Thyroid gland (tissue), 4 donors: ENCODE results near the gene SLC66A1. TPM values are rescaled to one million over a fixed set of nuclear protein-coding genes. Genes with fewer than 3 reads are reported as not detected.

Source experiments
- DNase-seq, 2 donors: peaks; one replicate each; pipeline ENCODE4 v3.0.0-alpha.2; 2019
- H3K27ac ChIP-seq, 3 donors: fragments of 200-600 bp; sonication (generic); 1 replicate in 2 of 3; 2 replicates in 1 of 3; pipeline ENCODE4 v1.5.1; 2016 to 2019; ENCODE audit warnings: mild to moderate bottlenecking in 1 of 3, moderate library complexity in 1 of 3
- H3K27me3 ChIP-seq: fragments of 200-600 bp; sonication (generic); one replicate; pipeline ENCODE4 v1.5.1; 2019
- H3K36me3 ChIP-seq, 2 donors: fragments of 200-600 bp; sonication (generic); one replicate each; pipeline ENCODE4 v1.5.1; 2016 to 2019
- H3K4me1 ChIP-seq, 2 donors: fragments of 200-600 bp; sonication (generic); one replicate each; pipeline ENCODE4 v1.5.1; 2017 to 2019
- H3K4me3 ChIP-seq, 3 donors: fragments of 200-600 bp; sonication (generic); replicated peaks in 1 of 3; 1 replicate in 2 of 3; 2 replicates in 1 of 3; pipeline ENCODE4 v1.5.1; 2016; ENCODE audit warnings: mild to moderate bottlenecking in 1 of 3
- H3K9me3 ChIP-seq: fragments of 200-600 bp; sonication (generic); one replicate; pipeline ENCODE4 v1.5.1; 2017
- CTCF ChIP-seq, 6 experiments: fragments of 200-600 bp in 3 of 6; fragments of 450-650 bp in 3 of 6; sonication (generic) in 3 of 6; IDR thresholded peaks; one replicate each; pipeline ENCODE4 v1.5.1; 2016 to 2019; ENCODE audit warnings: antibody characterized with exemption in 6 of 6, mild to moderate bottlenecking in 2 of 6, inconsistent platforms in 1 of 6, moderate library complexity in 1 of 6
- POLR2A ChIP-seq, 2 donors: fragments of 450-650 bp; IDR thresholded peaks; one replicate each; pipeline ENCODE4 v1.6.1; 2017; ENCODE audit warnings: antibody characterized with exemption in 2 of 2, mild to moderate bottlenecking in 2 of 2, moderate library complexity in 1 of 2
- WGBS, 2 donors: methylation state at CpG; one replicate each; pipeline ENCODE4 v1.1.5; 2017; 5-methylcytosine and 5-hydroxymethylcytosine counted together
- intact Hi-C: fragments of 100-400 bp; cut with DNase I; formaldehyde crosslinking; loops from one replicate; pipeline ENCODE4 v1.15.1; 2023
- total RNA-seq, 4 donors: library from RNA; depleted of rRNA; stranded (reverse); fragments of >200 nt; gene quantifications; one replicate each; pipeline ENCODE4 v1.2.3, GENCODE V29; 2016

SLC66A1 gene
- total RNA-seq, 4 donors from 2014 or later: 17.6 to 24.6 (median 17.8) TPM

GRCh38 chr1:19361611-19362147 lies 49.6 kb downstream of the SLC66A1 start:
- TF ChIP-seq POLR2A (IDR thresholded peaks at IDR 0.05) (no peak), CTCF (IDR thresholded peaks at IDR 0.05) (no peak)
- intact Hi-C loops: no loop called here
- Histone ChIP-seq H3K9me3 (no peaks in the 10 kb centered on the region), H3K27me3 (no peaks in the 10 kb centered on the region), H3K36me3 (peaks cover 1 to 6% of the 10 kb centered on the region in 2 donors), H3K4me1 (peaks cover 0 to 17% of the 10 kb centered on the region in 2 donors), H3K27ac (no peak overlapping the region), H3K4me3 (no peak overlapping the region)
- no peak for DNase-seq
- WGBS, 2 donors: 78 to 84% methylated on average over 8 of the region's 8 CpGs

- Histone ChIP-seq H3K4me1 (peaks cover 7 to 26% of the 10 kb centered on the region in 2 donors), H3K4me3 (no peak overlapping the region), H3K9me3 (no peaks in the 10 kb centered on the region), H3K36me3 (peaks cover 0 to 6% of the 10 kb centered on the region in 2 donors), H3K27ac (no peak overlapping the region), H3K27me3 (no peaks in the 10 kb centered on the region)
- TF ChIP-seq CTCF (IDR thresholded peaks at IDR 0.05) (no peak), POLR2A (IDR thresholded peaks at IDR 0.05) (no peak)
- WGBS, 2 donors: 78 to 88% methylated on average over 8 of the region's 8 CpGs
- intact Hi-C loops: no loop called here
- DNase-seq: no peak
Measured at GRCh38 chr1:19363536-19364152, 51.5 kb downstream of the SLC66A1 start.

- H3K4me3 ChIP-seq: no peak overlapping the region
- H3K27me3 ChIP-seq: no peaks in the 10 kb centered on the region
- H3K36me3 ChIP-seq: peaks cover 0 to 6% of the 10 kb centered on the region in 2 donors
- peak overlapping the region in 1 of 3 donors; percentile 20 for H3K27ac ChIP-seq
- peak; percentile 29 to 45 for DNase-seq
- no peaks in the 10 kb centered on the region for H3K9me3 ChIP-seq
- intact Hi-C loops: no loop called here
- WGBS, 2 donors: 80 to 84% methylated on average over 10 of the region's 10 CpGs
- H3K4me1 ChIP-seq: peaks cover 7 to 26% of the 10 kb centered on the region in 2 donors
- TF ChIP-seq POLR2A (IDR thresholded peaks at IDR 0.05): no peak
- no peak for TF ChIP-seq CTCF (IDR thresholded peaks at IDR 0.05)
Measured at GRCh38 chr1:19365721-19366120, 53.6 kb downstream of the SLC66A1 start.

- peaks cover 0 to 6% of the 10 kb centered on the region in 2 donors for H3K36me3 ChIP-seq
- peaks cover 7 to 25% of the 10 kb centered on the region in 2 donors for H3K4me1 ChIP-seq
- no peaks in the 10 kb centered on the region for H3K27me3 ChIP-seq
- intact Hi-C loops: no loop called here
- no peak for TF ChIP-seq CTCF (IDR thresholded peaks at IDR 0.05)
- TF ChIP-seq POLR2A (IDR thresholded peaks at IDR 0.05): no peak
- no peak for DNase-seq
- WGBS, 2 donors: 90% methylated on average over 18 of the region's 18 CpGs
- no peak overlapping the region for H3K4me3 ChIP-seq
- H3K9me3 ChIP-seq: no peaks in the 10 kb centered on the region
- peak overlapping the region in 1 of 3 donors; percentile 20 for H3K27ac ChIP-seq
Measured at GRCh38 chr1:19366599-19367536, 54.7 kb downstream of the SLC66A1 start.
